GM21515 (cell line): ENCODE data around the gene JMJD1C.
"Not testable (repeated sequence)": the region's sequence is repeated elsewhere in the genome, so short reads cannot be mapped to it uniquely, and the experiment has no call there.

Source experiments
- ATAC-seq: cut with Tn5 transposase; IDR thresholded peaks from one replicate; pipeline ENCODE4 v1.9.1; 2021; ENCODE audit not compliant: unreplicated experiment

The JMJD1C gene

DNA sequence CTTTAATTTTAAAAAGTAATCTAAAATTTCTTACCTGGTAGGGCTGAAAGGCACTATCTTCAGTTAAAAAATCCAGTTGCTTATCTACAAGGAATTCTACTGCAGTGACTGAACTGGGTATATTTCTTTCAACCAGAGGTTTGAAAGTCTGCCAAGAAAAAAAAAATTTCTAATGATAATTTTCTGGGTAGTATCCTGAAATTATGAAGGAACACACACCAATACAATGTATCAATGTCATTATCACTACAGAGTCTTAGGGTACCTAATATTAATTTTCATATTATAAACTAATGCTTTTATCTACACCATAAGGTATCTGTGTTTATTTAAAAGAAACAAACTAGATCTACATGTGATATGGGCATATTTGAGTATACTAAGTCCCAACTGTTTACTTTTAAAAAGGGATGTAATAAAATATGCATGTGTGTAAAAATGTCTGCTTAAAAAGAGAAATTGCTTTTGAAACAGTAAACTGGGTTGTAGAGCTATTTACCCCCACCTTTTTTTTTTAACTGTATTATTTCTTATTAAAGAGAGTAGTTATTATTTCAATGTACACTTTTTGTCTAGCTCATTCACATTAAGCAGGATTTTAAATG lies 201.1 kb downstream of the JMJD1C start:
- no peak for ATAC-seq

DNA sequence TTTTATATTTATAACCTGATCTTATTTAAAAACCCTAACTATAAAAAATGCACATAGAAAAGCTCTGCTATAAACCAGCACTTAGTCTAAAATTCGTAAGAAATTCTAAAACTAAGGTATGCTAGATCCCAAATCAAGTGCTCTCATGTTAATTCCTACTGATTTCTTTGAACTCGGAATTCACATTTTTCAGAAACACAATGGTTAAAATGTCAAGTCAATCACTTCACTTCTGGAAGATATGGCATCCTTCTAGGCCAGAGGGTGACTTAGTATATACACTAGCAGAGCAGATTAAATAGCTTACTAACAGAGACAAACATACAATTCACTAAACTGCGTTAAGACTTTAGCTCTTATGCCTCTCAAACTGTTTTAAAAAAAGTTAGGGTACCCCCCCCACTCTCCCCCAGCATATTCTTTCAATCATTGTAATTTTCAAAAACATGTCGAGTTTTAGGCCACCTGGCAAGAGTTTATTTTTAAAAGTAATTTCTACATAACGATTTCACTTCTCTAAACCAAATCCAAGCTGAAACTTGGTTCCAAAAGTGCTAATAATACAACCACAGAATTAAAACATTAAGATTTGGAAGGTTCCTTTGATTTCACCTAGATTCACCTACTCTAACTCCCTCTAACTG lies 203.2 kb downstream of the JMJD1C start:
- ATAC-seq: no peak

DNA sequence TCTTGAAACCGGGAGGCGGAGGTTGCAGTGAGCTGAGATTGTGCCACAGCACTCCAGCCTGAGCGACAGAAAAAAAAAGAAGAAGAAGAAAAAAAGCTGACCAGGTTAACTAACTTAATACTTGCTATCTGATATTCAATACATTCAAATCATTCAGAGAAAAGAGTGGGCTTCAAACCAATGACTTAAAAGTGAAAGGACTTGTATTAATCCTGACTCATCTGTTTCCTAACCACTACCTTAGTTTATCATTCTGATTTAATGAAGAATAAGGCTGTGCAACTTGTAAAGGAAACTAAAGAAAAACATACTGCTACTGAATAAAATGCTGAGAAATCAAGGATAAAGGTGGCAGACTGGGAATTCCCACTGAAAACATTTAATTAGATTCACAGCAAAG lies 204.3 kb downstream of the JMJD1C start:
- no peak for ATAC-seq

DNA sequence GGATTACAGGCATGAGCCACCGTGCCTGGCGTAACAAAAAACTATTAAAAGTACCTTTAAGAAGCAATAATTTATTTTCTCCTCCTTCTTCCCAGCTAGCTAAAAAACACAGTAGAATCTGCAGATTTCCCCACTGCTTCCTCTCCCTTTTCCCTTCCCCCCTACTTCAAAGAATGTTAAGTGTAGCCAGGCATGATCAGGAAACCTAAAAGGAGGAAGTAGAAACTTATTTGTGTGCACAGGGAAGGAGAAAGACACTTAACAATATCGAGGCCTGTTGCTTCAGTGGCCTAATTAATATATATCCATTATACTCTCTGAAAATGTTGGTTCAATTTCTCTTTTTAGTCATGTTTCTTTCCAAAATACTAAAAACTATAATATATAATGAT lies 204.9 kb downstream of the JMJD1C start:
- no peak for ATAC-seq

DNA sequence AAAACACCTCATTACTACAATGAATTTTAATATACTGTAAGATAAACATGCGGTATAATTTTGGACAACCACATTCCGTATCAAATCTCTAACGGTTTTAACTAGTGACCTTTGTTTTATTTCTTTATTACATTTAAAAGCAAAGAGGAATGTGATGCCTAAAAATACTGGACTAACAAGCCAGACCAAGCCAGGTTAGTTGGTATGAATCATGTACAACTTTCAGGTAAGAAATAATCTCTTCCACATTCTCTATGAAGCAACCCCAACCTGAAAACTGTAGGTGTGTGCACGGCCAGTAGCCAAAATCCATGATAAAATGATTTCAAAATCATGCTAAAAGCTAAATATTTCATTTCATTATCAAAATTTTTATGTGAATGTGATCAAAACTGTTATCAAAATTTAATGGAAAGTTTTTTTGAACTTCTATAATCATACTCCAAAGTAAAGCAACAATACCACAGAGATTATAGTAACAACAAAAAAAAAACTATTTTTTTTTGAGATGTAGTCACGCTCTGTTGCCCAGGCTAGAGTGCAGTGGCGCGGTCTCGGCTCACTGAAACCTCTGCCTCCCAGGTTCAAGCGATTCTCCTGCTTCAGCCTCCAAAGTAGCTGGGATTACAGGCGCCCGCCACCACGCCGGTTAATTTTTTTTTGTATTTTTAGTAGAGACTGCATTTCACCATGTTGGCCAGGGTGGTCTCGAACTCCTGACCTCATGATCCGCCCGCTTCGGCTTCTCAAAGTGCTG lies 205.5 kb downstream of the JMJD1C start:
- ATAC-seq: no peak

DNA sequence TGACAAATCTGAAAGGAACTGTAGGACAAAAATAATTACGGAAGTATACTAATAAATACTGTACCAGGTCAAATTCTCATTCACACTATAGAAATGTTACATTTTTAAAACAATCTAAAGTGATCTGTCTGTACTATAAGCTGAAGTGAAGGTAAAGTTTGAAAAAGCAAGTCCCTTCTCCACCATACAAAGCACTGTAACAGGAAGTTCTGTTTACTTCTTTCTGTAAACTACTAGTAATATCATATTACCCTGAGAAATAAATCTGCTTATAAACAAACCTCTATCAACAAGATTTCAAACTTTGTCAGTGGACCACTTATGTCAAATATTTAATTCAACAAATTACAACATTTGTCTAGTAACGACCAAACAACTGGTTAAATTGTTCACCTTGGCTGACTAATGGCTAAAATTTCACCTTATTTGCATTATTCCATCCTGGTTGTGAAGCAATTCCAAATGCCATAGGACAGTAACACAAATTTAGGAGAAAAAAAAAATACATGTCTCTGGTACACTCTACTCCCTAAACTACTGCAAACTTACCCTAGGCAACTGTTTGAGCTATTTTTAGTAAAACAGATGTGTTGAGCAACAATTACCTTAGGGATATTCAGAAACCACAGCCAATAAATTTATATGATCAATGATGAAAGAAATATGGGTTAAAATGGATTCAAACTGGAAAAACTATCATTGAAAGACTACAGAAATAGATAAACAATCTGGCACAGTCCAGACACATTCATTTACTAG lies 206.7 kb downstream of the JMJD1C start:
- ATAC-seq: no peak

DNA sequence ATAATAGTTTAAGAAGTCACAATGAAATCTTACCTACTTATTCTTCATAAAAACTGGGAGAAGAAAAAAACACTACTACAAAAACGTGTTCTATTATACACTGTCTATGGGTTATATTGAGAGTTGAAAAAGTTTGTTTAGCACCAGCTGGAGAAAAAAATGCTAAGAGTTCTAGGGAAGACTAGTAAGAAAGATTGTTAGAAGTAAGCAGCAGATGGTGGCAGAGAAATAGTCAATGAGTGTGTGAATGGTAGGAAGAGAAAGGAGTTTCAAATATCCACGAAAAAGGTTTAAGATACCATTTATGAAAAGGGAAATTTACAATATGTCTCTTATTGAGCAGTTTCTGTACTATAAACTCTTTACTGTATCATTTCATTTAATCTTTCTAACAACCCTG lies 208.0 kb downstream of the JMJD1C start:
- no peak for ATAC-seq

DNA sequence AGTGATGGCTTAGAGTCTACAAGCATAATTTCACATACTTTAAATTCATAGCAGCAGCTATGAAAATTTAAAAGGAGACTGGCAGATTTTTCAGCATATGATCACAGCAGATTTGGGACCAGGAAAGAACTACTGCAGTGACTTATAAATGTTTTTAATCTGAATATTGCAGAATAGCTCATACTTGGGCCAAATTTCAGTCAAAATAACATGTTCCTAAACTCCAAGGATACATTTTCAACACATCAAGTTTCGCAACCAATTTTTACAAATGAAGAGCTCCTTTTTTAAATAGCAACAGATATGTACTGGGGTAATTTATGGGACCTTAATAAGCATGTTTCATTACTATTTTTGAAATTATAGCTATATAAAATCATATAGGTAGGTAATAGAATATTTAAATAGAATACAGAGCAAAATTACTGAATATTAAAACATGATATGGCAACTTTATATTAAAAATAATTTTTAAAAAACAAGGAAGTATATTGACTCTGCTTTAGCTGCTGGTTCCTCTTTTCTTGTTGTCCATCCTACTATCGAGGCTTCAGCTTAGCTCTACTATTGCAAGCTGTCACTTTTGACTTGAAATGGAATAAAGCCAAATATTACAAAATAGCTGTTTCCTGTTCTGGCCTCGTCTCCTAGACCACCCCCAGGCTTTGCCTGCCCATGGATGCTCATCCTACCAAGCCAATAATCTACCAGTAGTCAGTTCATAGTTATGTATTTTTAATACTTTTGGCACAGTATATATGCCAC lies 209.6 kb downstream of the JMJD1C start:
- ATAC-seq: no peak

DNA sequence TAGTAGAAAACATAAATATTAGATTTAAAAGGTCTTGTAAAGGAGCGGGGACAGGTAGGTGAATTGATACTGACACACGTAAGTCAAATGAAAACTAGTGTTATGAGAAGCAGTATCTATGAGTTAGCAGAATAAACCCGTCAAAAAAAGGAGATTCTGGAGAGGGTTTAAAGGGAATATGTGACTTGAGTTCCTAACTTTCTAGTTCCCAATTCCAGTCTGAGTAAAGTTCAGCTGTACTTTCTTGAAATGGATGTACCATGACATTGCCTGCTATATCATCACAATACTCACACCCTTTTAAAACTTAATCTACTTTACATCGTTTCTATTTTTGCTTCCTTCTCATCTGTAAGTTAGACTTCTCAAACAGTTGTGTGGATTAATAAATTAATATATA lies 210.5 kb downstream of the JMJD1C start:
- no peak for ATAC-seq

DNA sequence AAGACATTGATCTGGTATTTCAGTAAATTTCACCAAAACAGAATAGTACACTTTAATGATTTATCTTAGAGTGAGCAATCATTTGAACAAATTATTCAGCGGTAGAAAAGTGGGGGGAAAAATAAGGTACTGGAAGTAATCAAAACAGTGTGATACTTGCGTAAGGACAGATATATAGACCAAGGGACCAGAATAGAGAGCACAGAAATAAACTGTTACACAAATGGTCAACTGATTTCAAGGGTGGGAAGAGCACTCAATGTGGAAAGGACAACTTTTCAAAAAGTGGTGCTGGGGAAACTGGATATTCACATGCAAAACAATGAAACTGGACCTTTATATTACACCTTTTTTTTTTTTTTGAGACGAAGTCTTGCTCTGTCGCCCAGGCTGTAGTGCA lies 212.7 kb downstream of the JMJD1C start:
- ATAC-seq: no peak

DNA sequence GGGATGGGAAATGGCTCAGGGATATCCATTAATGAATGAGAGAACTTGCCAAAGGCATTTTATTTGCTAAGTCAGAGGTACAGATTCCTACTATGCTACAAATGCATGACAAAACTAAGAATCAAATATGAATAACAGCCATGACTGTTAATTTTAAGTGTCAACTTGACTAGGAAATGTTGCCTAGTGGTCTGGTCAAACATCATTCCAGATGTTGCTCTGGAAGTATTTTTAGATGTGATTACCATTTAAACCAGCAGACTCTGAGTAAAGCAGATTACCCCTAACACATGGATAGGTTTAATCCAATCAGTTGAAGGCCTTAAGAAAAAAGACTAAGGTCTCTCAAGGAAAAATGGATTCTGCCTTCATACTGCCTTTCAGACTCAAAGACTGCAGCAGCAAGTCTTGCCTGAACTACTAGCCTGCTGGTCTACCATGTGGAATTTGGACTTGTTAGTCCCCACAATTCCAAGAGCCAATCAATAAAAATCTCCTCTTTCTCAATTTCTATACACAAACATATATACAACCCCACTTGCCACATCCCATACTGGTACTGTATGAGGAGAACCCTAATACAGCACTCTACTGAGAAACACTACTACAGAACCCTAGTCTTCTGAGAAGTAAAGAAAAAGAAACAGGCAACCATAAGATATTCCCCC lies 213.5 kb downstream of the JMJD1C start:
- ATAC-seq: no peak

DNA sequence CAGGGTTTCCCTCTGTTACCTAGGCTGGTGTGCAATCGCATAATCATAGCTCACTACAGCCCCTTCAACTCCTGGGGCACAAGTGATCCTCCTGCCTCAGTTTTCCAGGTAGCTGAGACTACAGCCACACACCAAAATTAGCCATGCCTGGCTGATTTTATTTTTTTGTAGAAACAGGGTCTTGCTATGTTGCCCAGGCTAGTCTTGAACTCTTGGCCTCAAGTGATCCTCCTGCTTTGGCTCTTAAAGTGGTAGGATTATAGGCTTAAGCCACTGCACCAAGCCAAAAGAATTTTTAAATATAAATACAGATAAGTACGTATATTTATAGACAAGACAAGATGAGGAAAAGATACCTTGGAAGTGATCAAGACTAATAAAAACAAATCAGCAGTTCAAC lies 215.7 kb downstream of the JMJD1C start:
- ATAC-seq: no peak

DNA sequence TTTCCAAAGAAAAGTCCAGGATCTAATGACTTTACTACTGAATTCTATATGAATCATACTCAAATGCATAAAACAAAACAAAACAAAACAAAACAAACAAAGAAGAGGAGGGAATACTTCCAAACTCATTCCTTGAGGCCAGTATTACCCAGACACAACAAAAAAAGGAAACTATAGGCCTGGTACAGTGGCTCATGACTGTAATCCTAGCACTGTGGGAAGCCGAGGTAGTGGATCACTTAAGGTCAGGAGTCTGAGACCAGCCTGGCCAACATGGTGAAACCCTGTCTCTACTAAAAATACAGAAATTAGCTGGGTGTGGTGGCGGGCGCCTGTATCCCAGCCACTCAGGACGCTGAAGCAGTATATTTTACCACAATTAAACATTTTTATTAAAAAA lies 218.0 kb downstream of the JMJD1C start:
- no peak for ATAC-seq

DNA sequence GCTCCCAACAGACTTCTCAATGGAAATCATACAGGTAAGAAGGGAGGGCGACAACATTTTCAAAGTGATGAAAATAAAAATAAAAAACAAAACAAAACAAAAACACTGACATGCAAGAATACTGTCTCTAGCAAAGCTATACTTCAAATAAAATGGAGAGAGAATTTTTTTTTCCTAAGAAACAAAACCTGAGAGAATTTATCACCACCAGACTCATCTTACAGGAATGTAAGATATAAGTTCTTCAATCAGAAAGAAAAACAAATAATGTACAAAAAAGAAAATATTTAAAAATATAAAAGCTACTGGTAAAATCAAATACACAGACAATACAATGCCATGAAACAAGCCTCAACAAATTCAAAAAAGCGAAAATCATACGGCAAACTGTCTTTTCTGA lies 219.4 kb downstream of the JMJD1C start:
- no peak for ATAC-seq

DNA sequence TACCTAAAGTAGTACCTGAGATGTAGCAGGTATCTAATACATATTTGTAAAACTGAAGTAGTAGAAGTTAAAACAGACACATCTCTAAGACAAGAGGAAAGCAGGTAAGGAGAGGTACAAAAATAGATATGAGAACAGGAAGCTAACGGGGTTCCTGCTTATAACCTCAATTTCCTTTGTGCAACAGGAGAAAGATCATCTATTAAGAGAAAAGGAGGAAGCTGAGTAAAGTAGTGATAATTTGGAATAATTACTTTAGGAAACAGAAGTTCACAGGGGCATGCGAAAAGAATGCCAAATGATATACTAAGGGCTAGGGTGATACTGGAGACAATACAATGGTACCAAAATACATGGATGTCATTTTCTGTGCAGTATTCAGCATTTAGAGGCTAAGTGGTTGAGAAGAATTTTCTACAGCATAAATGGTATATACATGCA lies 223.9 kb downstream of the JMJD1C start:
- ATAC-seq: no peak

DNA sequence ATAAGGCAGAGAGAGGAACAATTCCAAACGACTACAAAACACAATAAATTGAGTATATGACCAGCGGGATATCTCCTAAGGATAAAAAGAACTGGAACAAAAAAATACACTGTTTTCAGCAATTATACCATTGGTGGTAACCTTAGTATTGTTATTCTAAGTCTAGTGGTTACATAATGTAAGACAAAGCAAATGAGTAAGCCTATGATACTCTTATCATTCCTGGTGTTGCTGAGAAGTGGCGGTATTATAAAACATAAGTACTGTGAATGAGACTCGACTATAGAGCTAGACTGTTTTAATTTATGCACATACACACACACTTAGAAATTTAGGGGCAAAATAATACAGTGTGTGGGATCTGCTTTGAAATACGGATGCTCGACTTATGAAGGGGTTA lies 225.0 kb downstream of the JMJD1C start:
- no peak for ATAC-seq

DNA sequence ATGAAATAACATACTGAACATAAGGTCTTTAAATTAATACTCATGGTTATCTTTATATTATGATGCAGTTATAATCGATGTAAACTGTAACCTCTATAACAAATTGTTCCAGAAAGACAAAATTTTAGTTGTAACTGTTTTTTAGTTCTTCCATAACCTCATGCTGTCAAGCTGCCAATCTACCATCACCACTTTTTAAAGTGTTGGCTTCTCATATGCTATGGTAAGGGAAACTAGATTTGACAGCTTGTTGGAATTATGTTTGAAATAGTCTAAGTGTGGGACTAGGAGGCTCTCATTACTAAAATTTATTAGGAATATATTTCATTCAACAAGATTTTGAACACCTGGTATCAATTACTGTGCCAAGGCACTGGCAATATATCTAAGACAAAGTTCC lies 227.3 kb downstream of the JMJD1C start:
- ATAC-seq: no peak

DNA sequence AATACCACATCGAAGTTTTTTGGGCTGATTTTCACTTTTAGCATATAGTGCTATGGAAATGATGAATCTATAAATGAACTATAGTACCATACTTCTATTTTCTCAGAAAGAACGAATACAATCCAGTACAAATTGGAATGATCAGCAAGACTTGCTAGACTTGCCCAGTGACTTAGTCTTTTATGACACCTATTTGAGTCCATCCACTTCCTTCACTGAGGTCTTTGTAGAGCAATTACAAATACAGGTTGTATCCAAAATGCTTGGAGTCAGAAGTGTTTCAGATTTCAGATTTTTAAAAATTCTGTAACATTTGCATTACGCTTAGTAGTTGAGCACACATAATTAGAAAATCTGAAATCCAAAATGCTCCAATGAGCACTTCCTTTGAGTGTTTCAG lies 228.4 kb downstream of the JMJD1C start:
- ATAC-seq: no peak

DNA sequence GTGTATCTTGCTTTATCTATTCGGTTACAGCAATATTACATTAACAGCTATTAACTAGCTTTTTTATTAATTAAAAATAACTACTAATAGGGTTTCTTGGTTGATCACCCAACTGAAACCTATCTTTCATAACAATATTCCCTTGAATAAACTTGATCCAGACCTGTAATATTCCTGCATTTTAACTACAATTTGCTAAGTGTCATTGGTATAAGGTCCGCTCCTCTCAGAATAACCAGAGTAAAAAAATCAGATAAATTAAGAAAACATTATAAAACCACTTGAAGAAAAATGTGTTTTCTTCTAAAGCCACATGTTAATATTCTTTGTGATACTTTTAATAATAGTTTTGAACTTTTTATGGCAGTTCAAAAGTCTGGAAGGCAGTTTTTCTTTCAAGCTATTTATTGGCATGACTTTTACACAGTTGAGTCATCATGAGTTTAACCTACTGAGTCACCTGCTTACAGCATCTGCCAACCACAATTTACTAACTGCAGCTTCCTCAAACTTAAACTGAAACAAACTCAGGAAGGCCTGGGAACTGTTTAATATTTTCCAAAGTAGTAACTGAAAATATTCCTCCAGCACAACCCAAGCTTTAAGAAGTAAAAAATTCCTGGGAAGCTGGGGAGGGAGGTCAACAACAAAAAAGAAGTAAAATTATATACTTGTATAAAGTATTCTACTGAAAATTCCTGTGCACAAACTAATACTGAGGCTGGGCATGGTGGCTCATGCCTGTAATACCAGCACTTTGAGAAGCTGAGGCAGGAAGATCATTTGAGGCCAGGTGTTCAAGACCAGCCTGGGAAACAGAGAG lies 229.5 kb downstream of the JMJD1C start:
- peak; percentile 86 for ATAC-seq

DNA sequence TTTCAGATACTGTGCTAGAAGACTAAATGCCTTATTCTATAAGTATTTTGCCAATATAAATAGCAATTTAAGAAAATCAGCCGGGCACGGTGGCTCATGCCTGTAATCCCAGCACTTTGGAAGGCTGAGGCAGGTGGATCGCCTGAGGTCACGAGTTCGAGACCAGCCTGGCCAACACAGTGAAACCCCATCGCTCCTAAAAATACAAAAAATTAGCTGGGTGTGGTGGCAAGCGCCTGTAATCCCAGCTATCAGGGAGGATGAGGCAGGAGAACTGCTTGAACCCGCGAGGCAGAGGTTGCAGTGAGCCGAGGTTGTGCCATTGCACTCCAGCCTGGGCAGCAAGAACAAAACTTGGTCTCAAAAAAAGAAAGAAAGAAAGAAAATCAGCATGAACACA lies 230.6 kb downstream of the JMJD1C start:
- not testable (repeated sequence) for ATAC-seq
